Astrocyte of the cerebellum (primary cell): Measurements from ENCODE around the gene TMEM131.
"Not testable (repeated sequence)": the region's sequence is repeated elsewhere in the genome, so short reads cannot be mapped to it uniquely, and the experiment has no call there.

Experiments
- DNase-seq: peaks from one replicate; pipeline ENCODE4 v3.0.0-alpha.2; 2011; ENCODE audit warnings: low read depth
- H3K4me3 ChIP-seq: 2 replicates; pipeline ENCODE4 v1.5.1; 2011; ENCODE audit warnings: mild to moderate bottlenecking, low read depth, low read length, moderate library complexity
- CTCF ChIP-seq: IDR thresholded peaks from 2 replicates; pipeline ENCODE4 v1.5.1; 2012; ENCODE audit warnings: low read length, low read depth, moderate library complexity, mild to moderate bottlenecking; ENCODE audit errors: missing control alignments
- in situ Hi-C: cut with HindIII; loops from 2 replicates; pipeline ENCODE4 v1.10.0; 2017; ENCODE audit warnings: low sequenced_read_pairs

The TMEM131 gene

GRCh38 chr2:97963079-97963406 lies 32.7 kb downstream of the TMEM131 start:
- TF ChIP-seq CTCF = no peak
- no peak for DNase-seq
- no peak overlapping the region for H3K4me3 ChIP-seq
- in situ Hi-C loops = no loop called here

- in situ Hi-C loops = no loop called here
- H3K4me3 ChIP-seq = no peak overlapping the region
- no peak for DNase-seq
- no peak for TF ChIP-seq CTCF
Measured at GRCh38 chr2:97961534-97961933, 34.2 kb downstream of the TMEM131 start.

GRCh38 chr2:97958184-97958583 lies 37.6 kb downstream of the TMEM131 start:
- no peak for DNase-seq
- in situ Hi-C loops = no loop called here
- H3K4me3 ChIP-seq = no peak overlapping the region
- TF ChIP-seq CTCF = no peak

GRCh38 chr2:97957432-97958183 lies 38.1 kb downstream of the TMEM131 start:
- DNase-seq = no peak
- TF ChIP-seq CTCF = no peak
- H3K4me3 ChIP-seq = no peak overlapping the region
- in situ Hi-C loops = no loop called here

GRCh38 chr2:97956753-97957152 lies 39.0 kb downstream of the TMEM131 start:
- H3K4me3 ChIP-seq, in situ Hi-C loops, DNase-seq: not testable (repeated sequence)

- TF ChIP-seq CTCF = no peak
- no peak overlapping the region for H3K4me3 ChIP-seq
- DNase-seq = no peak
- in situ Hi-C loops = no loop called here
Measured at GRCh38 chr2:97953853-97954252, 41.9 kb downstream of the TMEM131 start.

GRCh38 chr2:97952357-97952756 lies 43.4 kb downstream of the TMEM131 start:
- no peak for TF ChIP-seq CTCF
- no peak for DNase-seq
- in situ Hi-C loops = no loop called here
- H3K4me3 ChIP-seq = no peak overlapping the region
